OCI-LY7 (cell line): ENCODE measurements around the gene TECPR2. TPM values are rescaled to one million over a fixed set of nuclear protein-coding genes. Genes with fewer than 3 reads are reported as not detected.

Experiments
- BruUV-seq: library from RNA; stranded (reverse); fragments of 400-500 nt; replicated peaks from 2 replicates; lab custom pipeline; 2021; lab: Mats Ljungman, UMichigan
- CTCF ChIA-PET: fragments of 300-600 bp; sonication (Branson Sonifier 250); formaldehyde crosslinking; loops from one replicate; lab custom pipeline; 2022; ENCODE audit warnings: antibody characterized with exemption; ENCODE audit not compliant: unreplicated experiment; lab: Charles Lee
- POLR2A ChIA-PET: fragments of 300-600 bp; sonication (Branson Sonifier 250); formaldehyde crosslinking; loops from one replicate; lab custom pipeline; 2022; ENCODE audit warnings: antibody characterized with exemption; lab: Charles Lee
- DNase-seq: peaks from one replicate; pipeline ENCODE4 v3.0.0-alpha.2; 2015; ENCODE audit warnings: low spot score
- H2AFZ ChIP-seq: fragments of 200-600 bp; sonication (generic), shearing (Covaris generic); 2 replicates; pipeline ENCODE4 v1.6.1; 2014; ENCODE audit warnings: mild to moderate bottlenecking, antibody characterized with exemption, low read length, moderate library complexity
- H3K27ac ChIP-seq: fragments of 200-600 bp; sonication (generic); 2 replicates; pipeline ENCODE4 v1.5.1; 2014; ENCODE audit warnings: mixed run types, low read depth, mild to moderate bottlenecking, moderate library complexity, low read length, inconsistent platforms; ENCODE audit not compliant: poor library complexity, severe bottlenecking
- H3K36me3 ChIP-seq: fragments of 200-600 bp; sonication (generic); 2 replicates; pipeline ENCODE4 v1.6.1; 2014; ENCODE audit warnings: mild to moderate bottlenecking, antibody characterized with exemption, low read length, moderate library complexity, mixed read lengths; ENCODE audit not compliant: insufficient read depth
- H3K4me1 ChIP-seq: fragments of 200-600 bp; sonication (generic); 2 replicates; pipeline ENCODE4 v1.5.1; 2014; ENCODE audit warnings: mild to moderate bottlenecking, low read length; ENCODE audit not compliant: insufficient read depth, poor library complexity, severe bottlenecking
- H3K4me2 ChIP-seq: fragments of 200-600 bp; sonication (generic); 2 replicates; pipeline ENCODE4 v1.6.1; 2014; ENCODE audit warnings: mild to moderate bottlenecking, low read length
- H3K4me3 ChIP-seq: fragments of 200-600 bp; sonication (generic); 2 replicates; pipeline ENCODE4 v1.5.1; 2014; ENCODE audit warnings: mild to moderate bottlenecking, low read depth, low read length; ENCODE audit not compliant: poor library complexity, severe bottlenecking
- H3K79me2 ChIP-seq: fragments of 200-600 bp; sonication (generic); 2 replicates; pipeline ENCODE4 v1.6.1; 2016; ENCODE audit warnings: low read depth, mild to moderate bottlenecking, low read length, moderate library complexity, mixed read lengths; ENCODE audit not compliant: insufficient read depth
- H3K9me2 ChIP-seq: fragments of 200-600 bp; sonication (generic); 2 replicates; pipeline ENCODE4 v1.6.1; 2016; ENCODE audit warnings: mild to moderate bottlenecking, low read length, mixed read lengths; ENCODE audit not compliant: insufficient read depth
- H3K9me3 ChIP-seq: fragments of 200-600 bp; sonication (generic); 2 replicates; pipeline ENCODE4 v1.6.1; 2014; ENCODE audit warnings: mild to moderate bottlenecking, mixed run types, low read length, mixed read lengths
- H4K20me1 ChIP-seq: fragments of 200-600 bp; sonication (generic); 2 replicates; pipeline ENCODE4 v1.6.1; 2014; ENCODE audit warnings: mild to moderate bottlenecking, antibody characterized with exemption, low read length, moderate library complexity, mixed read lengths; ENCODE audit not compliant: insufficient read depth
- EZH2phosphoT487 ChIP-seq: fragments of 200-600 bp; sonication (generic); IDR thresholded peaks from 2 replicates; pipeline ENCODE4 v1.6.1; 2018; ENCODE audit warnings: low read depth, borderline replicate concordance, mild to moderate bottlenecking, mixed run types, antibody characterized with exemption, low read length, moderate library complexity, mixed read lengths
- intact Hi-C: fragments of 100-400 bp; cut with micrococcal nuclease; formaldehyde crosslinking; loops from one replicate; pipeline ENCODE4 v1.10.0; 2022; ENCODE audit not compliant: unreplicated experiment
- total RNA-seq, 2 experiments: library from RNA; depleted of rRNA in 1 of 2; stranded (reverse); fragments of >200 nt in 1 of 2; shearing (Covaris generic) in 1 of 2; gene quantifications; 2 replicates each; pipeline ENCODE4 v1.2.3, GENCODE V29; 2014 to 2022
- TF ChIP-seq, protein P1 (sequence below): fragments of 200-600 bp; sonication (generic); conservative IDR thresholded peaks from 2 replicates; pipeline ENCODE4 v1.5.1; 2014; ENCODE audit warnings: mild to moderate bottlenecking, antibody characterized with exemption, low read length, moderate library complexity, mixed read lengths

TECPR2 gene
- total RNA-seq, 2 experiments from 2014 or later = 5.3 to 12.7 TPM

DNA sequence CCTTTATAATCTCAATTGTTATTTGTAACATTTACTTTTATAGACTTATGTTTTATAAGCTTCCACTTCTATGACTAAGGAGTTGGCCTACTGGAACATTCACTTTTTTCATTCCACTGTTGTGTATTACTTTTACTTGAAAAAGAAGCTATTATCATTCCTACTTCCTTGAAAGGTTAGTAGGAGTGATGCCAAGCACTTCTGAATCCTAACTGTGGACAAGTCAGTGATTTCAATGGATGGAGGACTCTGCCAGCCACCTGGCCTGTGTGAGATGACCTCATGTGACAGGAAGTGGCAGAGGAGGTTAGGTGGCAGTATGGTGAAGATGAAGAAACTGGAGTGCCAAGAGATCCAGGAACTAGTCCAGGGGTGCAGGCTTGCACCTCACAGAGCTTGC lies 46.0 kb downstream of the TECPR2 start:
- no peaks in the 10 kb centered on the region for H4K20me1 ChIP-seq
- TF ChIP-seq, protein P1, sequence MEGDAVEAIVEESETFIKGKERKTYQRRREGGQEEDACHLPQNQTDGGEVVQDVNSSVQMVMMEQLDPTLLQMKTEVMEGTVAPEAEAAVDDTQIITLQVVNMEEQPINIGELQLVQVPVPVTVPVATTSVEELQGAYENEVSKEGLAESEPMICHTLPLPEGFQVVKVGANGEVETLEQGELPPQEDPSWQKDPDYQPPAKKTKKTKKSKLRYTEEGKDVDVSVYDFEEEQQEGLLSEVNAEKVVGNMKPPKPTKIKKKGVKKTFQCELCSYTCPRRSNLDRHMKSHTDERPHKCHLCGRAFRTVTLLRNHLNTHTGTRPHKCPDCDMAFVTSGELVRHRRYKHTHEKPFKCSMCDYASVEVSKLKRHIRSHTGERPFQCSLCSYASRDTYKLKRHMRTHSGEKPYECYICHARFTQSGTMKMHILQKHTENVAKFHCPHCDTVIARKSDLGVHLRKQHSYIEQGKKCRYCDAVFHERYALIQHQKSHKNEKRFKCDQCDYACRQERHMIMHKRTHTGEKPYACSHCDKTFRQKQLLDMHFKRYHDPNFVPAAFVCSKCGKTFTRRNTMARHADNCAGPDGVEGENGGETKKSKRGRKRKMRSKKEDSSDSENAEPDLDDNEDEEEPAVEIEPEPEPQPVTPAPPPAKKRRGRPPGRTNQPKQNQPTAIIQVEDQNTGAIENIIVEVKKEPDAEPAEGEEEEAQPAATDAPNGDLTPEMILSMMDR = no peak
- no peak for TF ChIP-seq EZH2phosphoT487

DNA sequence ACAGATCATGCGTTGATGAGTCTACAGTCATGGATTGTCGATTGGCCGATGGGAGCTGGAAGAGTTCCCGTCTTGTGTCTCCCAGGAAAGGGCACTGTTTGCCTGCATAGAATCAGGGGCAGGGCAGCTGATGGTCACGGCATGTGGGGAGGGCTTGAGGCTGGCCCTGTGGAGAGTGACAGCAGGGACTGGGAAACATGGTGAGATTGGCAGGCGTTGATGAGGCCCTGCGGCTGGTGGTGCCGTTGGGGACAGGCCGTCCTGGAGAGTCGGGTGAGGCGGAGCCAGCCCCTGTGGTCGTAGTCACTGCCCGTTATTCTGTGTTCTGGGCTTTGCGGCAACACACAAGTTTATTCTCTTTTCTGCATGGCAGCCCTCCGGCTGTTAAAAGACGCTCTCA lies 52.9 kb downstream of the TECPR2 start:
- H2AFZ ChIP-seq = no peak overlapping the region
- no peaks in the 10 kb centered on the region for H3K36me3 ChIP-seq
- intact Hi-C loops = no loop called here
- no peaks in the 10 kb centered on the region for H3K4me1 ChIP-seq
- no peaks in the 10 kb centered on the region for H4K20me1 ChIP-seq
- H3K4me2 ChIP-seq = no peak overlapping the region
- TF ChIP-seq EZH2phosphoT487 = no peak
- TF ChIP-seq, protein P1 = no peak
- no peaks in the 10 kb centered on the region for H3K9me3 ChIP-seq
- H3K4me3 ChIP-seq = no peak overlapping the region
- POLR2A ChIA-PET = no interaction called here
- H3K27ac ChIP-seq = no peak overlapping the region
- no TSS peak for BruUV-seq
- H3K79me2 ChIP-seq = no peaks in the 10 kb centered on the region
- H3K9me2 ChIP-seq = no peaks in the 10 kb centered on the region
- CTCF ChIA-PET = no interaction called here
- DNase-seq = no peak

More for the DNA sequence above, 46.0 kb downstream of the TECPR2 start:
- H3K9me2 ChIP-seq = no peaks in the 10 kb centered on the region
- no TSS peak for BruUV-seq
- no peaks in the 10 kb centered on the region for H3K4me1 ChIP-seq
- H3K9me3 ChIP-seq = 0 out of 2 replicates have a peak, but pooled peaks cover under 1% of the 10 kb centered on the region
- ChIA-PET POLR2A (no interaction called here), CTCF (interaction anchor here (0.5 kb wide), 1 partner anchor 207 kb away, joined by 3 read pairs; no protein-coding TSS in a partner anchor)
- H3K36me3 ChIP-seq = no peaks in the 10 kb centered on the region
- H3K27ac ChIP-seq = no peak overlapping the region
- H2AFZ ChIP-seq = no peak overlapping the region
- H3K4me2 ChIP-seq = no peak overlapping the region
- H3K79me2 ChIP-seq = no peaks in the 10 kb centered on the region
- no peak overlapping the region for H3K4me3 ChIP-seq
- DNase-seq = no peak
- intact Hi-C loops = no loop called here

DNA sequence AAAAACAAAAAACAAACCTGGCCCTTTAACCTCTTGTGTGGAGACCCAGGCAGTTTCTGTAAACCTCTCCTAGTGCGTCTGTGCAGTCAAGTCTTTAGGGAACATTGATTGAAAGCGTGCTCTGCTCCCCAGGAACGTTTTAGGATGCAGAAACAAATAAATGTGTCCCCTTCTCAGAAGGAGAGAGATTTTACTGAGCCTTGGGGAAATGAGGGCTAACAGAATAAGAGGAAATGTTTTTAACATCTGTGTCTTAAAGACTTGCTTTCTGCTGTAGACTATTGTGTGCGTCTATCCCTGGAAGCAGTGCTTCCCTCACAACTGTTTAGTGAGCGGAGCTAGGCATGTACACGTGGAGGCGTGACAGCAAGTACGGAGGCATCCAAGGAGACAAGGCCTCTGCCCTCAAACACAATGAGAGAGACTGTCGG lies 54.3 kb downstream of the TECPR2 start:
- H3K36me3 ChIP-seq = no peaks in the 10 kb centered on the region
- ChIA-PET POLR2A (no interaction called here), CTCF (no interaction called here)
- H2AFZ ChIP-seq = no peak overlapping the region
- no peaks in the 10 kb centered on the region for H3K9me3 ChIP-seq
- DNase-seq = no peak
- intact Hi-C loops = no loop called here
- no peak overlapping the region for H3K27ac ChIP-seq
- no peaks in the 10 kb centered on the region for H3K79me2 ChIP-seq
- BruUV-seq = no TSS peak
- no peak overlapping the region for H3K4me3 ChIP-seq
- H3K4me1 ChIP-seq = no peaks in the 10 kb centered on the region
- no peaks in the 10 kb centered on the region for H3K9me2 ChIP-seq
- TF ChIP-seq EZH2phosphoT487 = no peak
- TF ChIP-seq, protein P1 = no peak
- no peaks in the 10 kb centered on the region for H4K20me1 ChIP-seq
- H3K4me2 ChIP-seq = no peak overlapping the region
